HEK293 (cell line): Measurements from ENCODE around the gene SYNJ2.

Source experiments
- CTCF ChIA-PET: fragments of 350-600 bp; formaldehyde crosslinking; extraction: SDS; loops from one replicate; lab custom pipeline; 2021; ENCODE audit warnings: antibody characterized with exemption; lab: Yijun Ruan, JAX
- POLR2A ChIA-PET: fragments of 300-600 bp; formaldehyde crosslinking; extraction: SDS; loops from one replicate; lab custom pipeline; 2020; ENCODE audit warnings: antibody characterized with exemption, inconsistent platforms; lab: Yijun Ruan, JAX
- H3K27ac ChIP-seq: fragments of 200-500 bp; sonication (Bioruptor generic); 2 replicates; pipeline ENCODE4 v1.5.1; 2014; ENCODE audit warnings: low read depth, low read length, control low read depth, inconsistent platforms; ENCODE audit errors: extremely low read depth
- H3K36me3 ChIP-seq, 2 experiments: fragments of 200-500 bp in 1 of 2; sonication (Bioruptor generic) in 1 of 2; 1 replicate in 1 of 2; 2 replicates in 1 of 2; pipeline ENCODE4 v1.5.1; 2014 to 2017; ENCODE audit warnings: inconsistent platforms in 2 of 2, low read length in 2 of 2; ENCODE audit not compliant: control insufficient read depth in 2 of 2, insufficient read depth in 1 of 2
- H3K4me1 ChIP-seq: fragments of 200-500 bp; sonication (Bioruptor generic); 2 replicates; pipeline ENCODE4 v1.5.1; 2014; ENCODE audit warnings: mild to moderate bottlenecking, low read length, inconsistent platforms; ENCODE audit not compliant: control insufficient read depth, insufficient read depth
- H3K4me3 ChIP-seq: 2 replicates; pipeline ENCODE4 v1.5.1; 2011; ENCODE audit warnings: low read depth, mild to moderate bottlenecking, control low read depth, low read length, moderate library complexity
- H3K9me3 ChIP-seq: fragments of 200-500 bp; sonication (Bioruptor generic); 2 replicates; pipeline ENCODE4 v1.5.1; 2014; ENCODE audit warnings: low read depth, low read length, inconsistent platforms; ENCODE audit not compliant: control insufficient read depth, insufficient read depth
- BCL11A ChIP-seq: fragments of 450-650 bp; formaldehyde crosslinking; IDR thresholded peaks from 2 replicates; pipeline ENCODE4 v1.5.1; 2016; ENCODE audit warnings: low read depth, missing biosample characterization, missing genetic modification characterization
- EGR2 ChIP-seq: fragments of 450-650 bp; formaldehyde crosslinking; IDR thresholded peaks from 2 replicates; pipeline ENCODE4 v1.5.1; 2016; ENCODE audit warnings: low read depth, missing biosample characterization, missing genetic modification characterization
- GLIS2 ChIP-seq: fragments of 450-650 bp; formaldehyde crosslinking; IDR thresholded peaks from 2 replicates; pipeline ENCODE4 v1.5.1; 2016; ENCODE audit warnings: missing biosample characterization, missing genetic modification characterization
- HOXA7 ChIP-seq: sonication (generic); formaldehyde crosslinking; IDR thresholded peaks from 2 replicates; pipeline ENCODE4 v1.8.1; 2022; ENCODE audit warnings: missing genetic modification reagents, borderline replicate concordance
- IKZF3 ChIP-seq: fragments of 450-650 bp; IDR thresholded peaks from 2 replicates; pipeline ENCODE4 v1.5.0; 2018; ENCODE audit warnings: missing biosample characterization, mild to moderate bottlenecking, missing genetic modification characterization, moderate library complexity
- MZF1 ChIP-seq: fragments of 450-650 bp; formaldehyde crosslinking; IDR thresholded peaks from 2 replicates; pipeline ENCODE4 v1.5.1; 2017; ENCODE audit warnings: missing biosample characterization, missing genetic modification characterization, borderline replicate concordance
- SCRT1 ChIP-seq: fragments of 450-650 bp; formaldehyde crosslinking; IDR thresholded peaks from 2 replicates; pipeline ENCODE4 v1.5.1; 2016; ENCODE audit warnings: missing biosample characterization, missing genetic modification characterization, borderline replicate concordance
- SP7 ChIP-seq: fragments of 450-650 bp; formaldehyde crosslinking; IDR thresholded peaks from 2 replicates; pipeline ENCODE4 v1.5.1; 2016; ENCODE audit warnings: missing biosample characterization, missing genetic modification characterization
- ZBTB17 ChIP-seq: fragments of 450-650 bp; formaldehyde crosslinking; IDR thresholded peaks from 2 replicates; pipeline ENCODE4 v1.5.1; 2016; ENCODE audit warnings: missing biosample characterization, missing genetic modification characterization
- ZBTB7A ChIP-seq: fragments of 450-650 bp; formaldehyde crosslinking; IDR thresholded peaks from 2 replicates; pipeline ENCODE4 v1.5.1; 2016; ENCODE audit warnings: low read depth, missing biosample characterization, missing genetic modification characterization
- ZFP3 ChIP-seq: fragments of 450-650 bp; formaldehyde crosslinking; IDR thresholded peaks from 2 replicates; pipeline ENCODE4 v1.5.1; 2016; ENCODE audit warnings: low read depth, missing biosample characterization, missing genetic modification characterization
- ZNF274 ChIP-seq, 2 experiments: fragments of 200-500 bp in 1 of 2; fragments of 450-650 bp in 1 of 2; sonication (Bioruptor generic) in 1 of 2; formaldehyde crosslinking in 1 of 2; IDR thresholded peaks; 2 replicates each; pipeline versions ENCODE4 v1.5.1 to v1.6.1; 2014 to 2016; ENCODE audit warnings: borderline replicate concordance in 1 of 2, inconsistent platforms in 1 of 2, low read length in 1 of 2, missing biosample characterization in 1 of 2, missing genetic modification characterization in 1 of 2
- ZNF341 ChIP-seq: fragments of 450-650 bp; formaldehyde crosslinking; IDR thresholded peaks from 2 replicates; pipeline ENCODE4; 2016; ENCODE audit warnings: low read depth, missing biosample characterization, missing genetic modification characterization
- ZNF501 ChIP-seq: fragments of 450-650 bp; formaldehyde crosslinking; IDR thresholded peaks from 2 replicates; pipeline ENCODE4 v1.5.1; 2016; ENCODE audit warnings: missing biosample characterization, missing genetic modification characterization
- ZNF530 ChIP-seq: fragments of 450-650 bp; formaldehyde crosslinking; IDR thresholded peaks from 2 replicates; pipeline ENCODE4 v1.5.1; 2016; ENCODE audit warnings: low read depth, missing biosample characterization, missing genetic modification characterization
- ZNF600 ChIP-seq: fragments of 450-650 bp; formaldehyde crosslinking; IDR thresholded peaks from 2 replicates; pipeline ENCODE4 v1.5.1; 2016; ENCODE audit warnings: missing biosample characterization, missing genetic modification characterization
- ZNF664 ChIP-seq: fragments of 450-650 bp; formaldehyde crosslinking; IDR thresholded peaks from 2 replicates; pipeline ENCODE4 v1.5.1; 2016; ENCODE audit warnings: missing biosample characterization, missing genetic modification characterization
- ZNF777 ChIP-seq: fragments of 450-650 bp; formaldehyde crosslinking; IDR thresholded peaks from 2 replicates; pipeline ENCODE4 v1.5.1; 2017; ENCODE audit warnings: missing biosample characterization, missing genetic modification characterization, borderline replicate concordance
- ZNF830 ChIP-seq: fragments of 450-650 bp; IDR thresholded peaks from 2 replicates; pipeline ENCODE4 v1.5.0; 2018; ENCODE audit warnings: missing biosample characterization, missing genetic modification characterization, low read depth, mild to moderate bottlenecking, moderate library complexity
- TF ChIP-seq, protein P1 (sequence below): fragments of 450-650 bp; formaldehyde crosslinking; IDR thresholded peaks from 2 replicates; pipeline ENCODE4 v1.5.1; 2016; ENCODE audit warnings: missing biosample characterization, missing genetic modification characterization, borderline replicate concordance
- TF ChIP-seq, protein P2 (sequence below): fragments of 450-650 bp; formaldehyde crosslinking; IDR thresholded peaks from 2 replicates; pipeline ENCODE4 v1.5.1; 2016; ENCODE audit warnings: missing biosample characterization, missing genetic modification characterization
- TF ChIP-seq, protein P3 (sequence below): fragments of 450-650 bp; formaldehyde crosslinking; IDR thresholded peaks from 2 replicates; pipeline ENCODE4 v1.5.1; 2016; ENCODE audit warnings: missing biosample characterization, missing genetic modification characterization

The SYNJ2 gene

DNA sequence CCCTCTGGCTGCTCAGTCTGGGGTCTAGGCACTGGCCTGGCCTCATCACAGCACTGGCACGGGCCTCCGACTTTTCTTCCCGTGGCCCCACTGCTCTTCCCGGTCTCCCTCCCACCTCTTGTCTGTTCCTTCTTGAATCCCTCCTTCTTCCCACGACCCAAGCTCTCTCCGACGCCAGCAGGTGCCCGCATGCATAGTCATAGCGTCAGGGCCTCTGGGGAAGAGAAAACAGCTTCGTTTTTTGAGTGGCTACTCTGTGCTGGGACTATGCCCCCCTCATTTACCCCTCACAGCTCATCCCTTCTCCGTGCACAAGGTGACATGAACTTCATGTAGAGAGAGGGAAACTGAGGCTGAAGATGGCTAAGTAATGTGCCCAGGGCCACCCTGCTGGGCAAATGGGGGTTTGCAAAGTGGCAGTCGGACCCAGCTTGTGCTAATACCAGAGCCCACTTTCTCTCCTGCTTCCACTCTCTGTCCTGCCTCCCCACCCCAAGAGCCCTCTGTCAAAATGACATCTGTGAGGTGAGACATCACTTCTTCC, 59.2 kb downstream of the SYNJ2 start:
- ChIA-PET POLR2A (interaction anchor here (0.9 to 4.2 kb wide), 9 partner anchors 8 to 718 kb away, joined by 3 to 33 read pairs (median 4); no protein-coding TSS in a partner anchor), CTCF (interaction anchor here (0.6 to 5.4 kb wide), 9 partner anchors 15 to 185 kb away, joined by 3 to 33 read pairs (median 4); no protein-coding TSS in a partner anchor)
- 0 out of 2 replicates have a peak overlapping the region, but pooled peaks have one; percentile 1 for H3K4me3 ChIP-seq
- H3K36me3 ChIP-seq, result peaks cover 0 to 18% of the 10 kb centered on the region in 2 experiments; a peak in 1 of 3 replicates
- peaks cover 36% of the 10 kb centered on the region for H3K4me1 ChIP-seq
- no peaks in the 10 kb centered on the region for H3K9me3 ChIP-seq
- H3K27ac ChIP-seq, result peak overlapping the region; percentile 57
- TF ChIP-seq ZNF501 (tag by site-specific recombination) (0 out of 2 replicates have a peak, but pooled peaks have one; percentile 4), ZNF777 (tag by site-specific recombination) (no peak), ZNF530 (no peak), EGR2 (tag by site-specific recombination) (peak; percentile 38; the same call in 1 of the 2 replicates), MZF1 (tag by site-specific recombination) (no peak), SP7 (no peak), ZNF830 (no peak), ZFP3 (tag by site-specific recombination) (no peak), ZNF341 (tag by site-specific recombination) (peak; percentile 85), SCRT1 (tag by site-specific recombination) (no peak), ZNF274 (IDR thresholded peaks at IDR 0.05; ENCODE audit: low read length) (no peak), ZNF274 (tag by site-specific recombination; IDR thresholded peaks at IDR 0.05; ENCODE audit: borderline replicate concordance) (no peak), IKZF3 (tag by site-specific recombination) (0 out of 2 replicates have a peak, but pooled peaks have one; percentile 7), ZNF664 (tag by site-specific recombination) (no peak), BCL11A (tag by site-specific recombination) (no peak), HOXA7 (CRISPR knock-in tag) (no peak), GLIS2 (peak; percentile 15; the same call in 1 of the 2 replicates)
- TF ChIP-seq, protein P1, sequence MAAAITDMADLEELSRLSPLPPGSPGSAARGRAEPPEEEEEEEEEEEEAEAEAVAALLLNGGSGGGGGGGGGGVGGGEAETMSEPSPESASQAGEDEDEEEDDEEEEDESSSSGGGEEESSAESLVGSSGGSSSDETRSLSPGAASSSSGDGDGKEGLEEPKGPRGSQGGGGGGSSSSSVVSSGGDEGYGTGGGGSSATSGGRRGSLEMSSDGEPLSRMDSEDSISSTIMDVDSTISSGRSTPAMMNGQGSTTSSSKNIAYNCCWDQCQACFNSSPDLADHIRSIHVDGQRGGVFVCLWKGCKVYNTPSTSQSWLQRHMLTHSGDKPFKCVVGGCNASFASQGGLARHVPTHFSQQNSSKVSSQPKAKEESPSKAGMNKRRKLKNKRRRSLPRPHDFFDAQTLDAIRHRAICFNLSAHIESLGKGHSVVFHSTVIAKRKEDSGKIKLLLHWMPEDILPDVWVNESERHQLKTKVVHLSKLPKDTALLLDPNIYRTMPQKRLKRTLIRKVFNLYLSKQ, result no peak
- TF ChIP-seq, protein P2, sequence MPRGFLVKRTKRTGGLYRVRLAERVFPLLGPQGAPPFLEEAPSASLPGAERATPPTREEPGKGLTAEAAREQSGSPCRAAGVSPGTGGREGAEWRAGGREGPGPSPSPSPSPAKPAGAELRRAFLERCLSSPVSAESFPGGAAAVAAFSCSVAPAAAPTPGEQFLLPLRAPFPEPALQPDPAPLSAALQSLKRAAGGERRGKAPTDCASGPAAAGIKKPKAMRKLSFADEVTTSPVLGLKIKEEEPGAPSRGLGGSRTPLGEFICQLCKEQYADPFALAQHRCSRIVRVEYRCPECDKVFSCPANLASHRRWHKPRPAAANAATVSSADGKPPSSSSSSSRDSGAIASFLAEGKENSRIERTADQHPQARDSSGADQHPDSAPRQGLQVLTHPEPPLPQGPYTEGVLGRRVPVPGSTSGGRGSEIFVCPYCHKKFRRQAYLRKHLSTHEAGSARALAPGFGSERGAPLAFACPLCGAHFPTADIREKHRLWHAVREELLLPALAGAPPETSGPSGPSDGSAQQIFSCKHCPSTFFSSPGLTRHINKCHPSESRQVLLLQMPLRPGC (tag by site-specific recombination), result no peak

DNA sequence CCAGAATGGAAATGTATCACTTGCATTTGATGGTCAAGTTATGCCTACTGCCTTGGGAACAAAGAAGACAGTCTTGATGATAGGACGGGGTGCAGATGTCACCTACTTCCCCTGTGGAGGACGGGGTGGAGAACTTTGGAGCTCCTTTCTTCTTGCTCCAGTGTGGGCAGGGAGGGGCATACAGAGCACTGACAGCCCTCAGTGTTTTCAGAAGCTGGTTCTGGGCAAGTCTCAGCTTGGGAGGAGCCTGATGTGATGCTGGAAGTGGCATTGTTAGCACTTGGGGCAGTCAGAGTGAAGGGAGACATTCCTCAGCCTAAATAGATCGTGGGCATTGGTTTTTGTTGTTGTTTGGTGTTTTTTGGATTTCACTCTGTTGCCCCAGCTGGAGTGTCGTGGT, 59.7 kb downstream of the SYNJ2 start:
- Histone ChIP-seq H3K4me1 (peaks cover 36% of the 10 kb centered on the region), H3K27ac (peak overlapping the region; percentile 57; the same call in 1 of the 2 replicates)
- CTCF ChIA-PET, result interaction anchor here (0.6 to 5.4 kb wide), 10 partner anchors 15 to 209 kb away, joined by 3 to 33 read pairs (median 4); no protein-coding TSS in a partner anchor

More for the DNA sequence above, 59.7 kb downstream of the SYNJ2 start:
- no peak for TF ChIP-seq BCL11A (tag by site-specific recombination)
- TF ChIP-seq, protein P3, sequence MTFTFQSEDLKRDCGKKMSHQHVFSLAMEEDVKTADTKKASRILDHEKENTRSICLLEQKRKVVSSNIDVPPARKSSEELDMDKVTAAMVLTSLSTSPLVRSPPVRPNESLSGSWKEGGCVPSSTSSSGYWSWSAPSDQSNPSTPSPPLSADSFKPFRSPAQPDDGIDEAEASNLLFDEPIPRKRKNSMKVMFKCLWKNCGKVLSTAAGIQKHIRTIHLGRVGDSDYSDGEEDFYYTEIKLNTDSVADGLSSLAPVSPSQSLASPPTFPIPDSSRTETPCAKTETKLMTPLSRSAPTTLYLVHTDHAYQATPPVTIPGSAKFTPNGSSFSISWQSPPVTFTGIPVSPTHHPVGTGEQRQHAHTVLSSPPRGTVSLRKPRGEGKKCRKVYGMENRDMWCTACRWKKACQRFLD (tag by site-specific recombination), result no peak
- 0 out of 2 replicates have a peak, but pooled peaks have one; percentile 33 for TF ChIP-seq ZBTB7A
- 0 out of 2 replicates have a peak, but pooled peaks have one; percentile 20 for TF ChIP-seq ZNF600 (tag by site-specific recombination)
- no peak for TF ChIP-seq ZBTB17 (tag by site-specific recombination)
- POLR2A ChIA-PET, result interaction anchor here (1.0 to 4.2 kb wide), 7 partner anchors 8 to 719 kb away, joined by 3 to 33 read pairs (median 4); no protein-coding TSS in a partner anchor
- Histone ChIP-seq H3K36me3 (peaks cover 0 to 13% of the 10 kb centered on the region in 2 experiments; a peak in 1 of 3 replicates), H3K4me3 (no peak overlapping the region), H3K9me3 (no peaks in the 10 kb centered on the region)
